HG02884 (cell line): ENCODE results near the gene ZDHHC7.
"Not testable (repeated sequence)": the region's sequence is repeated elsewhere in the genome, so short reads cannot be mapped to it uniquely, and the experiment has no call there.

Experiments
- ATAC-seq: cut with Tn5 transposase; IDR thresholded peaks from one replicate; pipeline ENCODE4 v1.9.1; 2021; ENCODE audit warnings: mild to moderate bottlenecking, moderate library complexity; ENCODE audit not compliant: unreplicated experiment

The ZDHHC7 gene

GRCh38 chr16:84947022-84947421 lies 64.3 kb downstream of the ZDHHC7 start:
- ATAC-seq: no peak

GRCh38 chr16:84943620-84944019 lies 67.7 kb downstream of the ZDHHC7 start:
- no peak for ATAC-seq

GRCh38 chr16:84942786-84943185 lies 68.5 kb downstream of the ZDHHC7 start:
- no peak for ATAC-seq

- ATAC-seq: no peak
These were observed 69.4 kb downstream of the ZDHHC7 start for GRCh38 chr16:84941921-84942320.

- ATAC-seq: no peak
These were observed 70.4 kb downstream of the ZDHHC7 start for GRCh38 chr16:84940670-84941551.

GRCh38 chr16:84938616-84939015 lies 72.7 kb downstream of the ZDHHC7 start:
- ATAC-seq: not testable (repeated sequence)

GRCh38 chr16:84937196-84938005 lies 73.9 kb downstream of the ZDHHC7 start:
- ATAC-seq: no peak

GRCh38 chr16:84933774-84934631 lies 77.3 kb downstream of the ZDHHC7 start:
- no peak for ATAC-seq

GRCh38 chr16:84932681-84933080 lies 78.7 kb downstream of the ZDHHC7 start:
- no peak for ATAC-seq

- no peak for ATAC-seq
These were observed 79.8 kb downstream of the ZDHHC7 start for GRCh38 chr16:84931506-84931905.

GRCh38 chr16:84931107-84931494 lies 80.2 kb downstream of the ZDHHC7 start:
- no peak for ATAC-seq

GRCh38 chr16:84930298-84931106 lies 80.8 kb downstream of the ZDHHC7 start:
- ATAC-seq: no peak

- ATAC-seq: no peak
These were observed 81.7 kb downstream of the ZDHHC7 start for GRCh38 chr16:84929421-84930297.

- ATAC-seq: no peak
These were observed 82.5 kb downstream of the ZDHHC7 start for GRCh38 chr16:84928679-84929420.

- ATAC-seq: no peak
These were observed 83.4 kb downstream of the ZDHHC7 start for GRCh38 chr16:84927621-84928591.

GRCh38 chr16:84926462-84926861 lies 84.9 kb downstream of the ZDHHC7 start:
- ATAC-seq: no peak

GRCh38 chr16:84925773-84926372 lies 85.5 kb downstream of the ZDHHC7 start:
- no peak for ATAC-seq
